CD8-positive, alpha-beta memory T cell (primary cell): ENCODE data around the gene ABHD5. TPM values are rescaled to one million over a fixed set of nuclear protein-coding genes. Genes with fewer than 3 reads are reported as not detected.

Source experiments
- CTCF ChIA-PET: fragments of 350-600 bp; sonication (Branson Sonifier 250); formaldehyde crosslinking; loops from one replicate; lab custom pipeline; 2021; ENCODE audit warnings: antibody characterized with exemption; lab: Charles Lee
- POLR2A ChIA-PET: fragments of 350-600 bp; sonication (Branson Sonifier 250); formaldehyde crosslinking; loops from one replicate; lab custom pipeline; 2021; ENCODE audit warnings: antibody characterized with exemption; lab: Charles Lee
- DNase-seq, 5 donors: peaks; one replicate each; pipeline versions ENCODE4 v3.0.0 to v3.0.0-alpha.2; 2020 to 2022; ENCODE audit warnings: mixed read lengths in 1 of 5
- H3K27ac ChIP-seq: one replicate; pipeline ENCODE4 v1.7.0; 2013; ENCODE audit warnings: low read depth, mild to moderate bottlenecking, low read length, moderate library complexity
- H3K27me3 ChIP-seq: 2 replicates; pipeline ENCODE4 v1.7.0; 2013; ENCODE audit warnings: low read length, mild to moderate bottlenecking; ENCODE audit not compliant: insufficient read depth, poor library complexity, severe bottlenecking
- H3K36me3 ChIP-seq: 2 replicates; pipeline ENCODE4 v1.7.0; 2013; ENCODE audit warnings: mild to moderate bottlenecking, low read length, moderate library complexity; ENCODE audit not compliant: insufficient read depth
- H3K4me1 ChIP-seq: 2 replicates; pipeline ENCODE4 v1.7.0; 2013; ENCODE audit warnings: mild to moderate bottlenecking, low read length, moderate library complexity; ENCODE audit not compliant: insufficient read depth
- H3K4me3 ChIP-seq: 2 replicates; pipeline ENCODE4 v1.7.0; 2013; ENCODE audit warnings: mild to moderate bottlenecking, low read length
- H3K9me3 ChIP-seq: 2 replicates; pipeline ENCODE4 v1.7.0; 2013; ENCODE audit warnings: mild to moderate bottlenecking, low read length
- H3K27ac Mint-ChIP-seq, 8 donors: one replicate each; pipeline ENCODE4 v1.8.0; 2020 to 2021; ENCODE audit warnings: mixed read lengths in 8 of 8, mild to moderate bottlenecking in 6 of 8, inconsistent platforms in 3 of 8, moderate library complexity in 3 of 8
- H3K27me3 Mint-ChIP-seq, 2 donors: one replicate each; pipeline ENCODE4 v1.8.0; 2020 to 2021; ENCODE audit warnings: mixed read lengths in 2 of 2, mild to moderate bottlenecking in 1 of 2, moderate library complexity in 1 of 2
- H3K36me3 Mint-ChIP-seq, 3 donors: one replicate each; pipeline ENCODE4 v1.8.0; 2020 to 2021; ENCODE audit warnings: mixed read lengths in 3 of 3, inconsistent platforms in 1 of 3, mild to moderate bottlenecking in 1 of 3
- H3K4me1 Mint-ChIP-seq, 3 donors: one replicate each; pipeline ENCODE4 v1.8.0; 2020 to 2021; ENCODE audit warnings: mixed read lengths in 3 of 3, inconsistent platforms in 1 of 3, mild to moderate bottlenecking in 1 of 3
- H3K4me3 Mint-ChIP-seq, 7 donors: one replicate each; pipeline ENCODE4 v1.8.0; 2020 to 2021; ENCODE audit warnings: mixed read lengths in 7 of 7, mild to moderate bottlenecking in 6 of 7, moderate library complexity in 4 of 7, inconsistent platforms in 2 of 7
- H3K9me3 Mint-ChIP-seq, 5 donors: one replicate each; pipeline ENCODE4 v1.8.0; 2020 to 2022; ENCODE audit warnings: mixed read lengths in 5 of 5, mild to moderate bottlenecking in 3 of 5, moderate library complexity in 2 of 5, inconsistent platforms in 1 of 5
- polyA plus RNA-seq: library from polyadenylated mRNA; unstranded; fragments of 300-500 nt; fragmentation: Illumina TruSeq; gene quantifications from one replicate; pipeline ENCODE4 v1.2.3, GENCODE V29; 2021
- total RNA-seq, 2 experiments: library from RNA; stranded (reverse); gene quantifications; one replicate each; pipeline ENCODE4 v1.2.3, GENCODE V29; 2021

ABHD5 gene
- total and polyA plus RNA-seq, 3 experiments from 2014 or later, result 6.8 to 18.0 (median 17.0) TPM

DNA sequence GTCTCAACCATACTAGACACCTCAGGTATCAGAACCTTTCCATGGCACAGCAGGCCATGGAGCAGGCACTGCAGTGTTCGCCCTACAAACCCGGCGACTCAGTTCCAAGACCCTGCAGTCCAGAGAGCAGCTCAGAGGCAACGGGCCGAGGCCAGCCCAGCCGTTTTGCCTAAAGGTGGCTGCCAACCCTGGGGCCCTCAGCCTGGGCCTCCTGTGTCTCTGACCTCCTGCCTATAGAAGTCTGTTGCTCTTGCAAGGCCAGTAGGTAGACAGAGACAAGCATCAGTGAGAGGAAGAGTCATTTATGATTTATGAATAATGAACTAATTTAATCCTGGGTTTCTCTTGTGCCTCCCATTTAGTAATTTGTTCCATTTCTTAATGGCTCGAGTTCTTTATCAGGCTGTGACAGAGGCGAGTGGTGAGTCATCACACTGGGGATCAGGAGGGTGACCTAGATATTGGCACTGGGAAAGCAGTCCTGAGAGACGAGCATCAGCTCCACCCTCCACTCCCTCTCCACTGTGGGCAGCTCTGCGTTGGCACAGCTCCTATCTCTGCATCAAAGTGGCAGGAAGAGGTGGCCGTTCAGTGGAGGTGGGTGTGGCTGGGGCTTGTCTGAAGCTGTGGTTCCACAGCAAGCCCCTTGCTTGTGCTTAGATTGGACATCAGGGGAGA, 79.8 kb downstream of the ABHD5 start:
- Histone ChIP-seq H3K4me1 (peaks cover 19% of the 10 kb centered on the region), H3K27ac (peak overlapping the region; percentile 46), H3K27me3 (no peaks in the 10 kb centered on the region), H3K4me3 (no peak overlapping the region), H3K36me3 (no peaks in the 10 kb centered on the region), H3K9me3 (no peaks in the 10 kb centered on the region)
- H3K36me3 Mint-ChIP-seq, result no peaks in the 10 kb centered on the region
- H3K27me3 Mint-ChIP-seq, result peaks cover 6 to 21% of the 10 kb centered on the region in 2 donors
- peak overlapping the region in 2 of 7 donors; percentile 41 to 54 for H3K4me3 Mint-ChIP-seq
- POLR2A ChIA-PET, result no interaction called here
- no peaks in the 10 kb centered on the region for H3K9me3 Mint-ChIP-seq
- DNase-seq, result peak in 3 of 5 donors; percentile 4 to 42 (median 14)
- CTCF ChIA-PET, result no interaction called here
- H3K27ac Mint-ChIP-seq, result peak overlapping the region in 7 of 8 donors; percentile 20 to 91 (median 72)
- peaks cover 24 to 34% (median 27%) of the 10 kb centered on the region in 3 donors for H3K4me1 Mint-ChIP-seq

DNA sequence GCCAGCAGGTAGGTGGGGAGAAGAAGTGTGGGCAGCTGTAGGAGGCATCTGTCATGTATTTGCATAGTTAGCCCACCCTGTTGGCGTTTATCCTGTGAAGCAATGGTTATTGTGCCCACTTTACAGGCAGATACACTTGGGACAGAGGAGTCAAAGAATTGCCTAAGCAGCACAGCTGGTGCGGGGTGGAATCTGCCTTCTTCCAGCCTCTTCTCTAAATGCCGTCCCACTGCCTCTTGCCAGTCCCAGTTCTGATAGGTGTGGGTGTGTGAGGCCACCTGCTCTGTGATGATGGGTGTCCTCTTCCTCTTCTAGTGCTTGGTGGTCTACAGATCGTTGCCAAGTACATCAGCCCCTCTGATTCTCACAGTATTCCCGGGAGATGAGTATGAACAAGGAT, 80.9 kb downstream of the ABHD5 start:
- Histone ChIP-seq H3K27me3 (no peaks in the 10 kb centered on the region), H3K9me3 (no peaks in the 10 kb centered on the region), H3K36me3 (no peaks in the 10 kb centered on the region), H3K4me3 (no peak overlapping the region), H3K27ac (no peak overlapping the region), H3K4me1 (peaks cover 19% of the 10 kb centered on the region)
- Mint-ChIP-seq H3K9me3 (no peaks in the 10 kb centered on the region), H3K27ac (peak overlapping the region in 4 of 8 donors; percentile 1 to 91 (median 59)), H3K36me3 (no peaks in the 10 kb centered on the region), H3K27me3 (peaks cover 6 to 28% of the 10 kb centered on the region in 2 donors), H3K4me3 (no peak overlapping the region), H3K4me1 (peaks cover 24 to 34% (median 27%) of the 10 kb centered on the region in 3 donors)
- ChIA-PET POLR2A (no interaction called here), CTCF (no interaction called here)
- DNase-seq, result no peak

DNA sequence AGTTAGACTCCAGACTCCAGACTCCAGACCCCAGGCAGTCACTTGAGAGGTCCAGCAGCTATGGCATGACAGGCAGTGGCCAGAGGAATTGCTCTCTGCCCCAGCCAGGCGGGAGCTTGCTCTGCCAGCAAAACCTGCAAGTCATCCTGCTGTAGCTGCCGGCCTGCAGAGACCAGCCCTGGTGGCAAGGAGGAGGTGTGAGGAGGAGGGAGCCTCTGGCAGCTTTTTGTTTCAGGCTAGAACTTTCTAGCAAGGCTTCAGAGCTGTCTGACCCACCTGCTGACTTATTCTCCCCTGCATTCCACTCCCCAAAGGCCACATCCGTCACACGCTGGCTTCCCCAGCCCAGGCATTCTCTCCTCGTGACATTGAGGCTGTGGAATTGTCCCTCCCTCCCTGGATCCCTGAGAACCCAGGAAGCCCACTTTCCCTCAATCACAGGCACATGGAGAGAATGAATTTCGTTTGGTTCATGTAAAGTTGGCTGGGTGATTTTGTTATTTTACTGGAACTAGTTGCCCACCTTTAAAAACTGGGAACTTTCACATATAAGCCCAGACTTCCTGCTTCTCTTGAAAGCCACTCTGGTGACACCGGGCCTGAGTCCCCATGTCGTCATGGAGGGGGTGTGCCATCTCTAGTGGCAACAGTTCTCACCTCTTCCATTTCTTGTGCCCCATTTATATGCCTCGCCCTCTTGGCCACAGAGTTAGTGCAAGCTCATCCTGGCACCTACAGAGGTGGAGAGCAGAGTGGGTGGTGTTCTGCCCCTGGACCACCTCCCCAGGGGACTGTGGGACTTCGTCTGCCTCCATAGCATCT, 82.7 kb downstream of the ABHD5 start:
- H3K27me3 Mint-ChIP-seq, result peaks cover 3 to 23% of the 10 kb centered on the region in 2 donors
- Histone ChIP-seq H3K4me3 (no peak overlapping the region), H3K36me3 (no peaks in the 10 kb centered on the region), H3K9me3 (no peaks in the 10 kb centered on the region), H3K27ac (peak overlapping the region; percentile 53), H3K27me3 (no peaks in the 10 kb centered on the region), H3K4me1 (peaks cover 19% of the 10 kb centered on the region)
- peak overlapping the region in 5 of 8 donors; percentile 69 to 94 (median 78) for H3K27ac Mint-ChIP-seq
- ChIA-PET CTCF (no interaction called here), POLR2A (no interaction called here)
- no peaks in the 10 kb centered on the region for H3K9me3 Mint-ChIP-seq
- H3K4me1 Mint-ChIP-seq, result peaks cover 24 to 34% (median 27%) of the 10 kb centered on the region in 3 donors
- peak in 2 of 5 donors; percentile 7 to 25 for DNase-seq
- H3K4me3 Mint-ChIP-seq, result peak overlapping the region in 1 of 7 donors; percentile 25
- H3K36me3 Mint-ChIP-seq, result no peaks in the 10 kb centered on the region

DNA sequence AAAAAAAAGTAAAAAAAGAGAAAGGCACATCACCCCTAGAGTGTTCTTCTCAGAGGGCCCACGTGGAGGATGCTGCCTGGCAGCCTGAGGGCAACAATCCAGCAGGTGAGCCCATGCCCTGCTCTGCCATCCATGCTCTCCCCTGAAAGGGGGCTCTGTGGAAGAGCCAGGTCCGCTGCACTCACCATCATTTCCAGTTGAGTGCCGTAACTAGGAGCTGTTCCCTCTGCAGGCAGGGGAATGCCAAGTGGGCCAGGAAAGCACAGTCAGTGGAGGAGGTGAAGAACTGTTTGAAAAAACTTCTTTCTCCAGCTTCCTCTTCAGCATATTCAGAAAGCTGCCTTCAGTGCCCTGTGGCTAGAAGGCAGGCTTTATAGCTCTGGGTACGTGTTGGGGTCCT, 84.1 kb downstream of the ABHD5 start:
- ChIA-PET POLR2A (no interaction called here), CTCF (no interaction called here)
- Mint-ChIP-seq H3K27ac (peak overlapping the region in 1 of 8 donors; percentile 19), H3K9me3 (no peaks in the 10 kb centered on the region), H3K4me1 (peaks cover 18 to 27% (median 21%) of the 10 kb centered on the region in 3 donors), H3K4me3 (no peak overlapping the region), H3K36me3 (no peaks in the 10 kb centered on the region), H3K27me3 (peaks cover 0 to 19% of the 10 kb centered on the region in 2 donors)
- Histone ChIP-seq H3K4me3 (no peak overlapping the region), H3K27me3 (no peaks in the 10 kb centered on the region), H3K36me3 (no peaks in the 10 kb centered on the region), H3K9me3 (no peaks in the 10 kb centered on the region), H3K4me1 (peaks cover 15% of the 10 kb centered on the region), H3K27ac (no peak overlapping the region)
- DNase-seq, result no peak

DNA sequence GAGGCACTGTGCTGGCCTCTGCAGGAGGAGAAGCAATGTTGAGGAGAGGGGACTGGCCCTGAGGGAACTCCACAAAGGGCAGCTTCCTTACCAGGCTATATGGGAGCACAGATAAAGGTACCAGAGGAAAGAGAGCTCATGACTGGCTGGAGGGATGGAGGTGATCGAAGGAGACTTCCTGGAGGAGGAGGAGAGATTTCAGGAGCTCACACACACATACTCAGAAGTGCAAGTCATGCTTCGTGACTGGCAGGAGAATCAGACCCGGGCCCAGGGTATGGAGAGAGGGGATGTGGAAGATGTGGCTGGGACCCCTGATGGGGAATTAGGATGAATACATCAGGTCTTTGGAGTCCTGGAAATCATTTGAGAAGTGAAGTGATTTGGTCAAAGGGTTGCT, 85.4 kb downstream of the ABHD5 start:
- H3K36me3 Mint-ChIP-seq, result no peaks in the 10 kb centered on the region
- no peak overlapping the region for H3K4me3 Mint-ChIP-seq
- Histone ChIP-seq H3K9me3 (no peaks in the 10 kb centered on the region), H3K27me3 (no peaks in the 10 kb centered on the region), H3K36me3 (no peaks in the 10 kb centered on the region), H3K4me3 (no peak overlapping the region), H3K27ac (no peak overlapping the region), H3K4me1 (peaks cover 2% of the 10 kb centered on the region)
- no peaks in the 10 kb centered on the region for H3K9me3 Mint-ChIP-seq
- POLR2A ChIA-PET, result no interaction called here
- peaks cover 2 to 19% of the 10 kb centered on the region in 2 donors for H3K27me3 Mint-ChIP-seq
- peaks cover 5 to 14% (median 8%) of the 10 kb centered on the region in 3 donors for H3K4me1 Mint-ChIP-seq
- no peak for DNase-seq
- no peak overlapping the region for H3K27ac Mint-ChIP-seq
- CTCF ChIA-PET, result interaction anchor here (1.0 kb wide), 1 partner anchor 232 kb away, joined by 3 read pairs; no protein-coding TSS in a partner anchor

DNA sequence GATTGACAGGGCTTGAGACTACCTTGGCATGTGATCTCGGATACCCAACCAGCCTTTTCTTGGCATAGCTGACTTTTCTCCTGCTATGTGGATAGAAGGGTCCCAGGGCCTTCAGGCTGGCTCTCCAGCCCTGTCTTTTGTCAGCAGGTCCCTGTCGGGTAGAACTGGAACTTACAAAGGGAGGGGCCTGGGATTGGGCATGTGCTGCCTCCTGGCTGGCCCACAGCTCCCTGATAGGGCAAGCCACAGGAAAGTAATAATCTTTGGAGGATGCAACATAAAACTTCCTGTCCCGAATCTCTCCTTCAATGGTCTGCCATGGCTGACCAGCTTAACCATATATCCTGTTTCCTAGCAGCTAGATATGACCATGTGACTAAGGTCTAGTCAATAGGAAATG, 89.1 kb downstream of the ABHD5 start:
- ChIA-PET POLR2A (no interaction called here), CTCF (no interaction called here)
- Histone ChIP-seq H3K4me1 (no peaks in the 10 kb centered on the region), H3K27me3 (no peaks in the 10 kb centered on the region), H3K36me3 (no peaks in the 10 kb centered on the region), H3K4me3 (no peak overlapping the region), H3K9me3 (no peaks in the 10 kb centered on the region), H3K27ac (no peak overlapping the region)
- DNase-seq, result no peak
- H3K36me3 Mint-ChIP-seq, result no peaks in the 10 kb centered on the region
- H3K9me3 Mint-ChIP-seq, result no peaks in the 10 kb centered on the region
- no peaks in the 10 kb centered on the region for H3K4me1 Mint-ChIP-seq
- H3K27ac Mint-ChIP-seq, result no peak overlapping the region
- H3K4me3 Mint-ChIP-seq, result no peak overlapping the region
- peaks cover 2 to 14% of the 10 kb centered on the region in 2 donors for H3K27me3 Mint-ChIP-seq

DNA sequence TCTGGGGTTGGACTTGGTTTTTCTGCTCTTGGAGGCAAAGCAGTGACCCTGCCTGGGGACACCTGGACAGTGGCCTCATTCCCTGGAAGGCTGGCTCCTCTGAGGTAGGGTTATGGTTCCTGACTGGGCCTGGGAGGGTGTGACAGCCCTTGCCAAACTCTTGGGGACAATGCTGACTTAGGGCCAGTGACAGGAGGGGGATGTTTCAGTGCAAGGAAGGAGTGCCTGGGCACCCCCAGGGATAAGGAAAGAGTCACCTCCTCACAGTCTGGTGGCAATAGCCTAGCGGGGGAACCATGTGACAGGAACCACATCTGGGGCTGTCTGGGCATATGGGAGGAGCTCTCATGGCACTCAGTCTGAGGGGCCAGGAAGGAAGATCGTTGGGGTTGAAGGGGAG, 91.8 kb downstream of the ABHD5 start:
- Histone ChIP-seq H3K4me3 (no peak overlapping the region), H3K9me3 (no peaks in the 10 kb centered on the region), H3K4me1 (no peaks in the 10 kb centered on the region), H3K27ac (no peak overlapping the region), H3K27me3 (no peaks in the 10 kb centered on the region), H3K36me3 (no peaks in the 10 kb centered on the region)
- H3K9me3 Mint-ChIP-seq, result no peaks in the 10 kb centered on the region
- no peak overlapping the region for H3K27ac Mint-ChIP-seq
- ChIA-PET POLR2A (no interaction called here), CTCF (no interaction called here)
- H3K4me1 Mint-ChIP-seq, result no peaks in the 10 kb centered on the region
- no peak overlapping the region for H3K4me3 Mint-ChIP-seq
- DNase-seq, result no peak
- no peaks in the 10 kb centered on the region for H3K36me3 Mint-ChIP-seq
- peaks cover 0 to 2% of the 10 kb centered on the region in 2 donors for H3K27me3 Mint-ChIP-seq
